Measurements from ENCODE around the gene LALBA.
"Not testable (repeated sequence)": the region's sequence is repeated elsewhere in the genome, so short reads cannot be mapped to it uniquely, and the experiment has no call there.

LALBA gene

GRCh38 chr12:48527891-48528670 lies 41.8 kb downstream of the LALBA start:
- Histone ChIP-seq H3K36me3 (ENCODE audit: insufficient read depth, low read length) (no peaks in the 10 kb centered on the region), H3K4me2 (ENCODE audit: low read length) (no peak overlapping the region), H3K4me3 (ENCODE audit: low read length) (no peak overlapping the region), H3K4me1 (ENCODE audit: control insufficient read depth, insufficient read depth, low read length) (no peaks in the 10 kb centered on the region), H3K9ac (ENCODE audit: low read depth, low read length) (no peak overlapping the region), H3K27me3 (ENCODE audit: control insufficient read depth, insufficient read depth, low read length) (peaks cover 3% of the 10 kb centered on the region), H3K9me3 (replicated peaks; ENCODE audit: low read length) (no peaks in the 10 kb centered on the region)

- no peaks in the 10 kb centered on the region for H3K9me3 ChIP-seq (replicated peaks; ENCODE audit: low read length)
These were observed 44.5 kb downstream of the LALBA start, which contains the start of gene OR8S1 for GRCh38 chr12:48525332-48525731. Gene OR8S1, plus strand, starts transcription at chr12:48525632. Its CDS starts 0 bp downstream, at chr12:48525632.

GRCh38 chr12:48520381-48520780 lies 49.5 kb downstream of the LALBA start:
- not testable (repeated sequence) for H3K36me3 ChIP-seq (ENCODE audit: insufficient read depth, low read length); H3K27me3 ChIP-seq (ENCODE audit: control insufficient read depth, insufficient read depth, low read length); H3K4me1 ChIP-seq (ENCODE audit: control insufficient read depth, insufficient read depth, low read length); H3K9ac ChIP-seq (ENCODE audit: low read depth, low read length); H3K9me3 ChIP-seq (replicated peaks; ENCODE audit: low read length); H3K4me3 ChIP-seq (ENCODE audit: low read length); H3K4me2 ChIP-seq (ENCODE audit: low read length)

More at GRCh38 chr12:48525332-48525731, 44.5 kb downstream of the LALBA start, which contains the start of gene OR8S1:
- Histone ChIP-seq H3K27me3 (ENCODE audit: control insufficient read depth, insufficient read depth, low read length) (peaks cover 5% of the 10 kb centered on the region), H3K9ac (ENCODE audit: low read depth, low read length) (no peak within 1 kb of the TSS), H3K4me3 (ENCODE audit: low read length) (no peak within 1 kb of the TSS), H3K4me1 (ENCODE audit: control insufficient read depth, insufficient read depth, low read length) (no peaks in the 10 kb centered on the region), H3K36me3 (ENCODE audit: insufficient read depth, low read length) (no peaks in the 10 kb centered on the region), H3K4me2 (ENCODE audit: low read length) (no peak within 1 kb of the TSS)

Measured in skeletal muscle satellite cell (primary cell).